GM12878 (cell line): ENCODE measurements around the gene HOXD1.

ENCODE experiments used
- CTCF ChIP-seq, 3 experiments: IDR thresholded peaks in 2 of 3; conservative IDR thresholded peaks in 1 of 3; 2 replicates each; pipeline ENCODE4 v1.5.1; 2011; ENCODE audit warnings: low read depth in 3 of 3, low read length in 3 of 3, mild to moderate bottlenecking in 3 of 3, control low read depth in 2 of 3, moderate library complexity in 2 of 3, inconsistent platforms in 1 of 3, mixed read lengths in 1 of 3; ENCODE audit not compliant: control insufficient read depth in 2 of 3, insufficient read depth in 1 of 3; ENCODE audit errors: extremely low read depth in 1 of 3
- EZH2 ChIP-seq: IDR thresholded peaks from 2 replicates; pipeline ENCODE4 v1.6.1; 2012; ENCODE audit warnings: low read depth, mild to moderate bottlenecking, control low read depth, inconsistent platforms, low read length, borderline replicate concordance; ENCODE audit not compliant: control insufficient read depth
- FOS ChIP-seq: IDR thresholded peaks from 3 replicates; pipeline ENCODE4 v1.6.1; 2011; ENCODE audit warnings: borderline replicate concordance; ENCODE audit not compliant: insufficient read length; ENCODE audit errors: extremely low read depth
- POLR2A ChIP-seq: IDR thresholded peaks from 2 replicates; pipeline ENCODE4 v1.6.1; 2011; ENCODE audit warnings: low read depth, mild to moderate bottlenecking, low read length
- RAD21 ChIP-seq: IDR thresholded peaks from 2 replicates; pipeline ENCODE4 v1.6.1; 2011; ENCODE audit warnings: mild to moderate bottlenecking, low read depth, low read length, moderate library complexity; ENCODE audit not compliant: insufficient read depth

- TF ChIP-seq EZH2 (no peak), FOS (no peak), CTCF (IDR thresholded peaks at IDR 0.05 in 2 of 3, conservative IDR thresholded peaks at IDR 0.05 in 1 of 3; ENCODE audit: control insufficient read depth in 2 of 3, extremely low read depth in 1 of 3, insufficient read depth in 1 of 3, low read depth in 3 of 3, low read length in 3 of 3) (no peak), RAD21 (no peak), POLR2A (no peak)
Measured at GRCh38 chr2:176157499-176158185, 30.8 kb upstream of the HOXD1 start.
